ENCODE data around the gene LELP1.
"Not testable (repeated sequence)": the region's sequence is repeated elsewhere in the genome, so short reads cannot be mapped to it uniquely, and the experiment has no call there.

LELP1 gene

DNA sequence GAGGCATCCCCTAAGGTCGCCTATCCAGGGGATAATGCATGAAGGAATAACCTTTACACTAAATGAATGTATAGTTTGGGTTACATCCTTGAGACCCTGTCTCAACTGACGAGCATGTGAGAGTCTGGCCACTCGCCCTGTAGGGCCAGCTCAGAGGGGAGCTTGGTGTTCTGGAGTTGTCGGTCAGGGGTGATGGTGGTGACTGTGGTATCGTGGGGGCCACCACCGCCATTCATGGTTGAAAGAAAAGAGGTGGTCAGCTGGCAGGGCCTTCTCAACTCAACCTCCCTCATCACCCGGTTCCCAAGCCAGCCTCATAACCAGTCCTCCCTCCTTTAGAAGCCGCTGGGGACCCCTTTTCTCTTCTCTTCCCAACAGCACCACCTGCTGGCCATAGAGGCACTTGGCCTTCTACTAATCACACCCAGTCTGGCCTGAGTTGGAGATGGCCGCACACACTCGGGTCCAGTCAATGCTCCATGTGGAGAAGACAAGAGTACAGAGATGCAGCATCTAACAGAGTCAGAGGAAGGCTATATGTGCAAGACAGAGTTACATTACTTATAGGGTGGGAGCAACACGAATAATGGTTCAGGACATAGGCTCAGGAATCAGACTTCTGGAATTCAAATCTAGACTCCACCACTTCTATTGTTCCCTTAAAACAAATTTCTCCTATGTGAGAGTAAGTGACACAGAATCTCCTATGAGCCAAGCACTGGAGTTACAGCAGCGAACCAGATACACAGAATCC is 26.0 kb downstream of the LELP1 start:
- not testable (repeated sequence) for DNase-seq

DNA sequence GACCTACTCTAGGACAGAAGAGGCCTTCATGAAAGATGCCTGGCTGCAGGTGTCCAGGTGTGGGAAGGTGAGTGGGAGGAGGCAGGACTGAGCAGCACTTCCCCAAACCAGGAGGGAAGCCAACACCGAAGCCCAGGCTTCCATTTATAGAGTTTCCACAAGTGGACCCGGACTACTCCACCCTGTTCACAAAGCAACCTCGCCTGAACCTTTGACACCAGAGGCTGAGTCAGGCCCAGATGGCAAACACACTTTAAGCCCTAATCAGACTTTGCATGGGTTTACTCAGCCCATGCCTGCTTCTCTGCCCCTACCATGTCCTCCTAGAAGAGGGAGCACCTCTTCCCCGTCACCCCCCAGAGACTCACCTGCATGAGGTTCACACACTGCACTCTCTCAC is 28.1 kb downstream of the LELP1 start:
- no peak for DNase-seq

DNA sequence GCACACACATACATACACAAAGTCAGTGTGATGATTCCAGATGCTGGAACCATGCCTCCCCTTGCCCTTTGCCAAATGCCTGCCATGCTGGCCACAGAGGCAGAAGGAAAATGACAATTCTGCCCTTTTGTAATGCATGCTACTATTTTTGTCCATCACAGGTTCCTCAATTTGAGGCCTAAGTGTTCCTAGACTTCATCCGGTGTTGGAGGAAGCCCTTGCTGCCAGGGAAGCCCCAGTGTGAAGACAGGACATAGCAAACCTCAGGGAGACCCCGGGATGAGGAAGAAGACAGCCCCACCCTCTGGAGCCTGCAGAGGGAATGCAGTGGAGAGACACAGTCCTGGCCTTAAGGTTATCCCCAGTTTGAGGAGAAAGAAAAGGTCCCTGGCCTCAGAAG is 28.6 kb downstream of the LELP1 start:
- DNase-seq: no peak

DNA sequence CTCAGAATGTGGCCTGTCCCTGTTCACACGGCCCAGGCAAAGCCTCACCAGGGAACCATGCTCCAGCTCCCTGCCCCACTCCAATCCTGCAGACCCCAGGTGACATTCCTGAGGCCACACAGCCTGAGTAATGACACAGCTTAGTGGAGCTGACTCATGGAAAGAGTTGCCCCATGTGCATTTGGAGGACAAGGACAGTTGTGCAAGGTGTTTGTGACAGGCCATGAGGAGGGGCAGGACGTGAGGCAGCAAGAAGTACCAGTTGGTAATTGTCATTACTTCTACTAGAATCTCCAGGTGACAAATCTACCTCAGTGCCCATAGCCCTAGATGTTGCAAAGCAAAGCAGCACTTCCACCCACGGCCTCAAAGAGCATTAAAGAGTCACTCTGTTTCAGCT is 29.3 kb downstream of the LELP1 start:
- DNase-seq: no peak

DNA sequence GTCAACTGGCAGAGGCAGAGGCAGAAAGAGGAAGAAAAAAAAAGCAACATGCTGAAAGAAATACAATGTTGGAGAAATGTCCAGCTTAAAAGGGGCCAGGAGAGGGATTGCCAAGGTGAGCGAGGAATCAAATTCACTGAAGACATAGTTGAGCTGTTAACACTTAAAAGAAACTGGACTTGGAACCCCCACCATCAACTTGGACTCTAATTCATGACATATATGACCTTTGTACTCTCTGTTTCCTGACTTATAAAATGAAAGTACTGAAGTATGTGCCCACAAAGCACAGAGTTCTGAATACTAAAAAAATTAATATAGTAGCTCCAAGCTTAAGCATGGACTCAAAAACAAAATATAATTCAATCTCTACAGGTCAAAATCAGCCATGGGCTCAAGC is 30.2 kb downstream of the LELP1 start:
- DNase-seq: no peak

DNA sequence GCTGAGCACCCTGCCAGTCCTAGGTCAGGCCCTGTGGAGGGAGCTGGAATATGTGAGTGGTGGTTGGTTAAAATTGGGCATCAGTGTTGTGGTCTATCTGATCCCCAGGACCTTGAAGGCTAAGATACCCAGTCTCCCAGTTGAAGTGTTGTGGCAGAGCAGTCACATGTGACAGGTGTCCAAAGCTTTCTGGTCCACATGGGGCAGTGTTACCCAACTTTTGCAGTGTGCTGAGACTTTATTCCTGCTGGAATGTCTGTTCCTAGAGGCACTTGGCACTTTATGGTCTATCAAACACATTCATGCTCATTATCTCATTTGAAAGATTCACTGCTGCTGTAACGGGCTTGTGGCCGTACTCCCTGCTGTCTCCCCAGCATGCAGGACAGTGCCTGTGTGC is 35.3 kb downstream of the LELP1 start:
- DNase-seq: no peak

DNA sequence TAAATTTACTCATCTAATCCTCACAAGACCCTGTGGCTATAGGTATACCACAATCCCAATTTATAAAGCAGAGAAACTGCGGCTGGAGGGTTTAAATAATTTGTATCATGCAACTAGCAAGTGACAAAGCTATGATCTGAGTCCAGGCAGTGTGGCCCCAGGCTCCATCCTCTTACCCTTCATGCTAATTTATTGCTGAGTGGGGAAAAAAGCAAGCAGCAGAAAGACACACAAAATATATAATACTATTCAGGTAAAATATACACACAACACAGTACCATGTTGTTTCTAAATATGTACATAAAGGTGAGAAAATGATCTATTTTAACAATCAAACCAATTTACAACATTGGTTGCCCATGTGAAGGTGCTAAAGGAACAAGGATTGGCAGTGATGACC is 38.9 kb downstream of the LELP1 start:
- DNase-seq: no peak

DNA sequence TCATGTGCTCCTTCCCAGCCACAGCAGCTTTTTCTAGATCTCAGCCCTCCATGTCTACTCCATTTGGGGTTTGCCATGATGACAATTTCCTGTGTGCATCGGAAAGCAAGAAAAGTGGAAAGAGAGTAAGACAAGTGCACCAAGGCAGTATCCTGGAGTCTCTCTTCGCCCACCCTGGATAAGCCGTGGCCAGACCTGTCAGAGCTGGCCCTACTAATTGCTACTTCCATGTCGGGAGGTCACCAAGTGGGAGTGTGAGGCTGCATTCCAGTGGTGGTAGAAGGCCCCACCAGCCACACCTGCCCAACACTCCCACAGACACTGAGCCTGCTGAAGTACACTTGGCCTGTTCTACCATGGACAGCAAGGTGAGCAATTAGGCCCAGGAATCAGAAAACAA is 42.2 kb downstream of the LELP1 start:
- DNase-seq: no peak

DNA sequence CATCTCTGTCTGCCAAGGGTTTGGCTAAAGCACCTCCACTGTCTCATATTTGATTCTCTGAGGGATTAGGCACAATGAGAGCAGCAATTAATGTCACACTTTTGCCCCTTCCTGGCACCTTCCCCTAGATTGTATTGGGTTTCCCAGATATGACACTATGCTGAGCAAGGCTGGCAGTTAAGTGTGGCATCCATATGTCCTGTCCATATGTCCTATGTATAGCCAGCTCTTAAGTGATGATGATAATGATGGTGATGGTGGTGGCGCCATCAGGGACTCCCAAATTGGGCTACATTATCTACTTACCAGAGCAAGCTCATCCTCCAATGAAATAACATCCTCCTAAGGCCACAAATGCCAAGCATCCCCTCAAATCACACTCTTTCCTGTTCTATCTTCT is 42.8 kb downstream of the LELP1 start:
- DNase-seq: no peak

DNA sequence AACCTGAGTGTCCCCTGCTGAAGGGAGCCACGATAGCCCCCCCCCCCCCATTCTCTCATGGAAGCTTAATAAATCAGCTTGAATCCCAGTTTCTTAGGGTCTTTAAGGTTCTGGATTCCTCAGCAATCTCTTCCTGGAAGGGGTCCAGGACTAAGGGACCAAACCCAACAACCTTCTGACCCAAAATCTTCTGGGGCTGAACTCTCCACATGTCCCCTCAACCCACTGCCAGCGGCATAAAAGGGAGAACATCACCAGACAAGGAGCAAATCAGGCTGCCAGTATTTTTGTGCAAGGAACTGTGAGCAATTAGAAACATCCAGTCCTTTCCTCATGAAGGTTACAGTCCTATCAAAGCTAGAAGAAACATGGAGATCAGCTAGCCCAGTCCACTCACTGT is 43.6 kb downstream of the LELP1 start:
- no peak for DNase-seq

DNA sequence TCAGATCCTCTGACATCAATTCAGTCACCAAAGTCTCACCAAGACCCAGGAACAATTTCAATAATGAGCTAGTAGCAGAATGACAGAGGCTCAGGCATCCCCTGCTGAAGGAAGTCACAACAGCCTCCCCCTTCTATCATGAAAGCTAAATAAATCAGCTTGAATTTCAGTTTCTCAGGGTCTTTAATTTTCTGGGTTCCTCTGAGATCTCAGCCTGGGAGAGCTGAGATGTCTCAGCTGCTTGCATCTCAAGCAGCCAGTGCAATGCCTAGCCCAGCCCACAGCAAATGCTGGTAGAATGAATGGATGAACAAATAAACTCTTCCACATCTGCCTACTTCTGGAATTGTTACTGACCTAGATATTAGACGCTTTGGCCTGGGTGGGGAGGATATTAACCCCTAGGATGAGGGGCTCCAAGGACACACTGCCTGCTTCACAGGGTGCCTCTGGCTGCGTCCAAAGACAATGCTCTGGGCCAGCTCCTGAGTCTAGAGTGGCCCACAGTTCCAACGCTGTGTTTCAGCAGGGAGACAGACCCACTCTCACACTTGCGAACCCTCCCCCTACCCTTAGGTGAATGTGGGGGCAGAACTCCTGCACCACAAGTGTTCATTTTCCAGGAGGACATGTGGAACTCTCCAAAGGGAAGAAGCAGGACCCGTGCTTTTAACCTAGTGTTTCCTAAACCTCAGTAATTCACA is 45.1 kb downstream of the LELP1 start:
- DNase-seq: no peak

DNA sequence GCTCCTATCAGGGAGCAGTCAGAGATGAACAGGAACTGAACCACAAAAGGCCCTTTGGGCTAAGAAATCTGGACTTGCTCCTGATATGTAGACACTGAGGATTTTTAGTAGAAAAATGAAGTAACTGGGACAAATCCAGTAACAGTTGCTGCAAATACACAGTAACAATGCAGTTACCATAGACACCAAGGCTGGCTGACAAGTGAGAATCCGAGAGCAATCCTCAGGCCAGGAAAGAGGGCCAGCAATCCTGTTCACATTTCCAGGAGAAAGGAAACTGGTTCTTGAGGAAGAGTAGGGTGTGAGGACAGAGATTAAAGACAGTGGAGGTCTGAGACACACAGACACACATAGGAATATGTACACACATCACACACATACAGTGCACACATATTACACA is 46.9 kb downstream of the LELP1 start:
- DNase-seq: no peak

DNA sequence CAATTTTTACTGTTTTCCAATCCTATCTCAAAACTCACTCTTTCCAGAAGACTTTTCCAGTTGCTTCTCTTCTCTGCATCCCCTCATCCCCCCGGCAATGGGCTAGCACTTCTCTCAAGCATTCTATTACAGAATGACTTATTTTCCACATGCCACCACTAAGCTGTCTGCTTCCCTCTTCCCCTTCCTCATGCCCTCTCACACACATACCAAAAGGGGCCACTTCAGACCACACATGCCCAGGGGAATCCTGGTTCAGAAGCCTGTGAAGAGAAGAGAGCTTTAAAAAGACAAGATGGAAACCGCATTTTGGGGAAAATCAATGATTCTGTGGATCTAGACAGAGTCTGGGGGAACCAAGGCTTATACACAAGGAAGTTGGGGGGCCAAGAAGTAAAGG is 47.9 kb downstream of the LELP1 start:
- no peak for DNase-seq

DNA sequence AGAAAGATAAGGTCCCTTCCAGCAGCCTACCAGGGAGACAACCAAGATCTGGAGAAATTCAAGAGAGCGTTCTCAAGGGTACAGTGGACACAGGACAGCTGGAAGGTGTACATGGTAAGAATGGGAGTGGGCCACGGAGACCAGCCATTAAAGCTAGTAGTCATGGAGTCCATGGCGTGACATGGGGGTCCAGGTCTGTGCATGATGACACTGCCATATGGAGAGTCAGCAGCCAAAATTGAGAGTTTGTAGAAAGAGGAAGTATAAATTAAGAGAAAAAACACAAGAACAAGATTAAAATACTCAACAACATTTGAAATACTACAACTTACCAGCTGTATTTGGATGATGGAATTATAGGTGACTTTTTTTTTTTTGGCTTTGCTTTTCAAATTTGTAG is 48.3 kb downstream of the LELP1 start:
- DNase-seq: no peak

DNA sequence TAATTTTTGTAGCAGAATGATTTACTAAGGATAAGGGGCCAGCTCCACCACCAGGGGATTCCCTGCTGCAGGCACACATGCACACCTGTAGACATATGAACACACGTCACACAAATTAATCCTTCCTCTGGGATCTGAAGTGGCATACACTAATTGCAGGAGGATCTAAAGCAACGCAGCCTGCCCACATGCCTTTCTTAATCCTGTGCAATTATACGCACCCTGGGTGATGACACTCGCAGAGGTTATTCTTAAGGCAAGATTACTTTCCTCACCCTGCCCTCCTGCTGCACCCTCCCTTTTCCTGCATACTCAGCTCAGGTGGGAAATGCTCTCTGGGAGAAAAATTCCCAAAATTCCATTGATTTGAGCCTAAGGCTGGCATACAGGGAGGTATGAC is 48.8 kb downstream of the LELP1 start:
- DNase-seq: no peak

DNA sequence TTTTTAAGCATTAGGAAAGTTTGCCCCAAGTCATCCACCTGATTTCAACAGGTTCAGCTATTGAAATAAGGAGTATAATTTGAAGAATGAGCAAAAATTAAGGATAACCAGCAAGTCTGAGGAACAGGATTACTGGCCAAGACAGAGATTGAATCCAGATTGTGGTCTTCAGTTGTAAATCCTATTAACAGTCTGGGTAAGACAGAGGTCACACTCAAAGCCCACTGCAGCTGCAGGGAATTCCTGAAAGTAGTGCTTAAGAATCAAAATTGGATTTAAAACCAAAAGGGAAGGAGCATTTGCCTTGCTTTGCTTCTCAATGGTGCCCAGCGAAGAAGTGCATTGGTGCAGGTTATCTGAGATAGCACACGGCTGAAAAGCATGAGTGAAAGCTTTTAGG is 49.8 kb downstream of the LELP1 start:
- DNase-seq: no peak

DNA sequence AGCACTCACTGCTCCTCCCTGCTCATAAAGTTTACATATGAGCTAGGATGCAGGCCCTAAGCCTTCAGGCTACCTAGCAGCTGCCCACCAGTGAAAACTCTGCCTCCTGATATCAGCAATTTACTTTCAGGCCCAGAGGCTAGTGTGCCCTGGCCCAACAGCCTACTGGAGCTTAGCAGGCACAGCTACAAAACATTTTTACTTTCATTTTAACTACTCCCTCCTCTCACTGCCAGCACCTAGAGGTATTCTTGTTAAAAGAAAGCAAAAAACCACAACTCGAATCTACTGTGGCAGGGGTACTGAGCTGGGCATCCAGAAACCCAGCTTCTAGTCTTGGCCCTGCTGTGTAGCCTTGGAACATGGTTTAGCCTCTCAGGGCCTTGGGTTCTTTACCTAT is 50.5 kb downstream of the LELP1 start:
- DNase-seq: no peak
